C4-2B (cell line): ENCODE measurements around the gene PER1.

ENCODE experiments used
- ZFX ChIP-seq: fragments of 450-650 bp; IDR thresholded peaks from 2 replicates; pipeline ENCODE4 v1.6.1; 2017
- TF ChIP-seq, protein P1 (sequence below): fragments of 450-650 bp; conservative IDR thresholded peaks from 2 replicates; pipeline ENCODE4 v1.5.1; 2017; ENCODE audit warnings: mild to moderate bottlenecking

DNA sequence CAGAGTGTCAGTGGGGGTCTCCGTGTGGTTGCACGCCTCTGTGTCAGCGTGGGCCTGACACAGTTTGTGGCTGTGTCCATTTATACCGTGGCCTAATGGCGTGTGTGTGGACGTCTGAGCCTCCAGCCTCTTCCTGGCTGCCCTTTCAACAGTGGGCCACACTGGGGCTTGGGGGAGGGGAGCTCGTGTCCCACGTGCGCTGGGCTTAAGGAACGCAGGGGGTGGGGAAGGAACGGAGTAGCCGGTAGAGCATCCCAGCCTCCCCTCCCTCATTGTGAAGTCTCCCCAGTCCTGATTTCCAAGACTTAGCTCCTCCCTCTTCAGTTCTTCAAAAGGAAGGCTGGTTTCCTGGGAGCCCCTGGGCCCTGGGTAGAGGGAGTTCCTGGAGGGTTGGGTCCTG is 18.8 kb downstream of the PER1 start:
- TF ChIP-seq, protein P1, sequence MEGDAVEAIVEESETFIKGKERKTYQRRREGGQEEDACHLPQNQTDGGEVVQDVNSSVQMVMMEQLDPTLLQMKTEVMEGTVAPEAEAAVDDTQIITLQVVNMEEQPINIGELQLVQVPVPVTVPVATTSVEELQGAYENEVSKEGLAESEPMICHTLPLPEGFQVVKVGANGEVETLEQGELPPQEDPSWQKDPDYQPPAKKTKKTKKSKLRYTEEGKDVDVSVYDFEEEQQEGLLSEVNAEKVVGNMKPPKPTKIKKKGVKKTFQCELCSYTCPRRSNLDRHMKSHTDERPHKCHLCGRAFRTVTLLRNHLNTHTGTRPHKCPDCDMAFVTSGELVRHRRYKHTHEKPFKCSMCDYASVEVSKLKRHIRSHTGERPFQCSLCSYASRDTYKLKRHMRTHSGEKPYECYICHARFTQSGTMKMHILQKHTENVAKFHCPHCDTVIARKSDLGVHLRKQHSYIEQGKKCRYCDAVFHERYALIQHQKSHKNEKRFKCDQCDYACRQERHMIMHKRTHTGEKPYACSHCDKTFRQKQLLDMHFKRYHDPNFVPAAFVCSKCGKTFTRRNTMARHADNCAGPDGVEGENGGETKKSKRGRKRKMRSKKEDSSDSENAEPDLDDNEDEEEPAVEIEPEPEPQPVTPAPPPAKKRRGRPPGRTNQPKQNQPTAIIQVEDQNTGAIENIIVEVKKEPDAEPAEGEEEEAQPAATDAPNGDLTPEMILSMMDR, result no peak
- TF ChIP-seq ZFX, result no peak
